K562 (cell line): ENCODE data around the gene NKX6-2. TPM values are rescaled to one million over a fixed set of nuclear protein-coding genes. Genes with fewer than 3 reads are reported as not detected.
"Not testable (repeated sequence)": the region's sequence is repeated elsewhere in the genome, so short reads cannot be mapped to it uniquely, and the experiment has no call there.

Source experiments
- ATAC-seq: fragments of 200-7000 bp; cut with Tn5 transposase; 3 replicates; pipeline ENCODE4 v1.9.1; 2020; ENCODE audit warnings: moderate library complexity
- BruUV-seq: library from RNA; stranded (reverse); fragments of 400-500 nt; replicated peaks from 2 replicates; lab custom pipeline; 2021; lab: Mats Ljungman, UMichigan
- CTCF ChIA-PET: fragments of 300-600 bp; formaldehyde crosslinking; extraction: SDS; loops from one replicate; lab custom pipeline; 2021; ENCODE audit warnings: low intra/inter-chr PET ratio; lab: Yijun Ruan, JAX
- POLR2A ChIA-PET: fragments of 300-600, 350-650 bp; sonication (Branson Sonifier 250); formaldehyde crosslinking; extraction: SDS; loops from one replicate; lab custom pipeline; 2021; ENCODE audit warnings: antibody characterized with exemption, inconsistent platforms; lab: Yijun Ruan, JAX
- DNase-seq, 4 experiments: peaks; one replicate each; pipeline versions ENCODE4 v3.0.0 to v3.0.0-alpha.2; 2011 to 2018; ENCODE audit warnings: low spot score in 3 of 4, mixed read lengths in 3 of 4; ENCODE audit errors: extremely low read depth in 1 of 4
- FAIRE-seq: peaks from 2 replicates; lab custom pipeline; 2011; peaks lifted over from hg19 to GRCh38; lab: Jason Lieb, UNC
- H2AFZ ChIP-seq: 2 replicates; pipeline ENCODE4 v1.6.0; 2011; ENCODE audit warnings: low read depth, low read length, control low read depth, inconsistent platforms
- H3K27ac ChIP-seq: fragments of 200-600 bp; 3 replicates; pipeline ENCODE4 v1.8.0; 2011; ENCODE audit warnings: low read depth, mild to moderate bottlenecking, control low read depth, inconsistent platforms, low read length, moderate library complexity, mixed read lengths; ENCODE audit errors: extremely low read depth
- H3K27me3 ChIP-seq, 2 experiments: fragments of 300-600 bp in 1 of 2; 2 replicates in 1 of 2; 3 replicates in 1 of 2; pipeline versions ENCODE4 v1.6.0 to v1.8.0; 2011; ENCODE audit warnings: inconsistent platforms in 2 of 2, low read length in 2 of 2, mild to moderate bottlenecking in 1 of 2, mixed read lengths in 1 of 2, moderate library complexity in 1 of 2; ENCODE audit not compliant: control insufficient read depth in 2 of 2, insufficient read depth in 2 of 2
- H3K36me3 ChIP-seq: fragments of 300-600 bp; 3 replicates; pipeline ENCODE4 v1.8.0; 2011; ENCODE audit warnings: mild to moderate bottlenecking, low read length, inconsistent platforms; ENCODE audit not compliant: control insufficient read depth, insufficient read depth
- H3K4me1 ChIP-seq, 2 experiments: fragments of 200-600 bp in 1 of 2; replicated peaks in 1 of 2; 2 replicates in 1 of 2; 3 replicates in 1 of 2; pipeline versions ENCODE4 v1.5.1 to v1.8.0; 2011; ENCODE audit warnings: inconsistent platforms in 2 of 2, low read length in 2 of 2, mild to moderate bottlenecking in 1 of 2, mixed read lengths in 1 of 2, moderate library complexity in 1 of 2; ENCODE audit not compliant: control insufficient read depth in 2 of 2, insufficient read depth in 2 of 2
- H3K4me2 ChIP-seq: 2 replicates; pipeline ENCODE4 v1.6.1; 2011; ENCODE audit warnings: low read length, control low read depth, inconsistent platforms, mixed read lengths; ENCODE audit not compliant: insufficient read depth
- H3K4me3 ChIP-seq: fragments of 200-600 bp; sonication (generic), shearing (Covaris generic); 2 replicates; pipeline ENCODE4 v1.5.1; 2016; ENCODE audit warnings: control low read depth, inconsistent platforms
- H3K79me2 ChIP-seq: fragments of 200-600 bp; 3 replicates; pipeline ENCODE4 v1.8.0; 2011; ENCODE audit warnings: low read length, inconsistent platforms; ENCODE audit not compliant: control insufficient read depth, insufficient read depth
- H3K9ac ChIP-seq, 2 experiments: 2 replicates each; pipeline versions ENCODE4 v1.6.0 to v1.6.1; 2011; ENCODE audit warnings: low read depth in 2 of 2, low read length in 2 of 2, control low read depth in 1 of 2, inconsistent platforms in 1 of 2, mild to moderate bottlenecking in 1 of 2, mixed read lengths in 1 of 2; ENCODE audit not compliant: insufficient read depth in 1 of 2
- H3K9me1 ChIP-seq: one replicate; pipeline ENCODE4 v1.6.0; 2011; ENCODE audit warnings: inconsistent platforms, mild to moderate bottlenecking, low read length, moderate library complexity; ENCODE audit not compliant: control insufficient read depth, insufficient read depth
- H3K9me3 ChIP-seq: replicated peaks from 2 replicates; pipeline ENCODE4 v1.5.1; 2011; ENCODE audit warnings: low read depth, low read length, inconsistent platforms; ENCODE audit not compliant: control insufficient read depth, insufficient read depth
- H4K20me1 ChIP-seq: replicated peaks from 2 replicates; pipeline ENCODE4 v1.6.1; 2011; ENCODE audit warnings: low read length, inconsistent platforms, mixed read lengths; ENCODE audit not compliant: control insufficient read depth, insufficient read depth
- ERF ChIP-seq: fragments of 450-650 bp; formaldehyde crosslinking; IDR thresholded peaks from 2 replicates; pipeline ENCODE4 v1.4.0; 2020; ENCODE audit warnings: mild to moderate bottlenecking, mixed read lengths
- HNRNPLL ChIP-seq: fragments of 200-400 bp; formaldehyde crosslinking; IDR thresholded peaks from 2 replicates; pipeline ENCODE4 v1.6.1; 2017; ENCODE audit warnings: low read length, low read depth, mild to moderate bottlenecking; ENCODE audit not compliant: poor library complexity, severe bottlenecking
- KAT2B ChIP-seq: IDR thresholded peaks from one replicate; pipeline ENCODE4 v1.6.1; 2012; ENCODE audit warnings: low read depth, mild to moderate bottlenecking, control low read depth, inconsistent platforms, low read length, moderate library complexity
- YY1 ChIP-seq, 3 experiments: IDR thresholded peaks; 2 replicates each; pipeline ENCODE4 v1.6.1; 2011; ENCODE audit warnings: low read length in 2 of 3, mild to moderate bottlenecking in 2 of 3, moderate library complexity in 2 of 3, borderline replicate concordance in 1 of 3, control low read depth in 1 of 3, low read depth in 1 of 3; ENCODE audit not compliant: insufficient read depth in 3 of 3, insufficient replicate concordance in 2 of 3, control insufficient read depth in 1 of 3, insufficient read length in 1 of 3; ENCODE audit errors: extremely low read depth in 1 of 3
- ZBTB11 ChIP-seq, 3 experiments: fragments of 200-800 bp in 1 of 3; fragments of 250-450 bp in 1 of 3; fragments of 450-650 bp in 1 of 3; sonication (Bioruptor Pico) in 1 of 3; sonication (Bioruptor generic) in 1 of 3; formaldehyde crosslinking in 1 of 3; IDR thresholded peaks; 2 replicates each; pipeline versions ENCODE4 v1.6.1 to v1.8.0; 2016 to 2022; ENCODE audit warnings: mild to moderate bottlenecking in 2 of 3, missing genetic modification characterization in 2 of 3, missing compliant biosample characterization in 1 of 3, moderate library complexity in 1 of 3
- ZNF551 ChIP-seq: fragments of 250-450 bp; sonication (Bioruptor Pico); IDR thresholded peaks from 2 replicates; pipeline ENCODE4 v1.5.0; 2021; ENCODE audit warnings: mild to moderate bottlenecking, moderate library complexity
- WGBS: fragments of 100-300 bp; shearing (Covaris generic); methylation state at CpG from one replicate; pipeline ENCODE4 v1.1.6; 2016; ENCODE audit warnings: low coverage, mixed read lengths; ENCODE audit not compliant: insufficient coverage; ENCODE audit errors: missing lambda C conversion rate; 5-methylcytosine and 5-hydroxymethylcytosine counted together
- in situ Hi-C: fragments of 300-500 bp; cut with MboI; formaldehyde crosslinking; loops from 4 replicates; pipeline ENCODE4 v1.15.0; 2018; ENCODE audit warnings: inconsistent platforms, mixed read lengths
- intact Hi-C: fragments of 100-400 bp; cut with micrococcal nuclease; formaldehyde crosslinking; loops from 2 replicates; pipeline ENCODE4 v1.14.2; 2022
- polyA plus RNA-seq, 8 experiments: library from polyadenylated mRNA; depleted of rRNA in 4 of 8; stranded (reverse) in 5 of 8; unstranded in 3 of 8; fragments of >200 nt; fragmentation: Nextera tagmentation in 2 of 8; fragmentation: Illumina TruSeq in 1 of 8; extraction: Ambion mirVana in 2 of 8; extraction: Trizol in 1 of 8; gene quantifications; 2 replicates each; pipeline versions ENCODE4 v1.2.1 to v1.2.3, GENCODE V29; 2011 to 2014; ENCODE audit warnings: inconsistent platforms in 1 of 8, missing spikeins in 1 of 8
- total RNA-seq, 7 experiments: library from RNA; depleted of rRNA in 6 of 7; stranded (reverse); fragments of >200 nt in 6 of 7; fragmentation: Illumina TruSeq in 2 of 7; extraction: Trizol in 2 of 7; gene quantifications; 2 replicates each; pipeline versions ENCODE4 v1.2.1 to v1.2.3, GENCODE V29; 2011 to 2021; ENCODE audit warnings: low replicate concordance in 1 of 7
- TF ChIP-seq, protein P1 (sequence below): sonication (generic); IDR thresholded peaks from 2 replicates; pipeline ENCODE4 v1.6.1; 2016
- TF ChIP-seq, protein P2 (sequence below), 2 experiments: fragments of 450-650 bp in 1 of 2; sonication (generic) in 1 of 2; formaldehyde crosslinking; conservative IDR thresholded peaks; 2 replicates each; pipeline versions ENCODE4 v1.4.0 to v1.8.1; 2020 to 2022; ENCODE audit warnings: mild to moderate bottlenecking in 1 of 2, missing genetic modification reagents in 1 of 2

The NKX6-2 gene
- total and polyA plus RNA-seq, 9 of the 15 experiments (the other 6 are each of a cell fraction or from before 2014, with no cell fraction given) = 1.0 to 1.6 TPM; not detected in 7

- H4K20me1 ChIP-seq, H3K4me3 ChIP-seq, H3K4me2 ChIP-seq, FAIRE-seq, H3K27ac ChIP-seq, POLR2A ChIA-PET, BruUV-seq, H3K9ac ChIP-seq, ATAC-seq, DNase-seq, H3K9me1 ChIP-seq, H2AFZ ChIP-seq, CTCF ChIA-PET, H3K36me3 ChIP-seq, H3K9me3 ChIP-seq, in situ Hi-C loops, H3K79me2 ChIP-seq: not testable (repeated sequence)
- peaks cover 0 to 14% of the 10 kb centered on the region in 2 experiments; a peak in 1 of 5 replicates for H3K4me1 ChIP-seq
- peaks cover 2 to 31% of the 10 kb centered on the region in 2 experiments; a peak in 3 of 5 replicates for H3K27me3 ChIP-seq
- 22% methylated on average over 17 of the region's 32 CpGs for WGBS
- intact Hi-C loops = loop anchor here (10.0 kb wide), 1 partner anchor 143 kb away; no protein-coding TSS in a partner anchor
These were observed 12.0 kb upstream of the NKX6-2 start for GRCh38 chr10:132797986-132798385.

DNA sequence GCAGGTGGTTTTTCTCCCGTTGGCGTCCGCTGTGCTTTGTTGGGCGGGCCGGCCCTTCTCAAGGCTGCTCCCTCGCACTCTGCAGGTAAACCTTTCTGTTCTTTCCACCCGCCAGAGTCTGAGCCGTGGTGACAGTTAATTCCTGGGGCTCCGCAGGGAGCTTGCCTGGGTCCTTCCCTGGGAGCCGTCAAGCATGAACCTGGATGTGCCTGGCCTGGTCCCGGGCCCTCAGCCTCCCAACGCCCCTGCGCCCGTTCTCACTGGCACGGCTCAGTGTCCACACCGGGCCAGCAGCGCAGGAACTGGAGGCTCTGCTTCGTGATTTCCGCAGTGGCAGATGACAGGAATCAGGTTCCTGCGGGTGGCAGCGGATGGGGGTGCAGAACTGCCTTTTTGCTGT is 10.9 kb upstream of the NKX6-2 start:
- no peak for DNase-seq
- peaks cover 2 to 31% of the 10 kb centered on the region in 2 experiments; a peak in 3 of 5 replicates for H3K27me3 ChIP-seq
- no peaks in the 10 kb centered on the region for H4K20me1 ChIP-seq
- no peak for ATAC-seq
- 6% methylated on average over 18 of the region's 21 CpGs for WGBS
- peaks cover 0 to 14% of the 10 kb centered on the region in 2 experiments; a peak in 1 of 5 replicates for H3K4me1 ChIP-seq
- H3K9me3 ChIP-seq = no peaks in the 10 kb centered on the region
- BruUV-seq = no TSS peak
- H3K4me3 ChIP-seq = no peak overlapping the region
- no peak overlapping the region for H3K9ac ChIP-seq
- H3K79me2 ChIP-seq = no peaks in the 10 kb centered on the region
- intact Hi-C loops (loop anchor here (10.0 kb wide), 1 partner anchor 142 kb away; no protein-coding TSS in a partner anchor), in situ Hi-C loops (no loop called here)
- H2AFZ ChIP-seq = no peak overlapping the region
- POLR2A ChIA-PET = no interaction called here
- H3K9me1 ChIP-seq = no peaks in the 10 kb centered on the region
- no peaks in the 10 kb centered on the region for H3K36me3 ChIP-seq
- no peak for FAIRE-seq
- H3K27ac ChIP-seq = no peak overlapping the region
- no peak overlapping the region for H3K4me2 ChIP-seq
- CTCF ChIA-PET = no interaction called here
- TF ChIP-seq ZBTB11 (CRISPR knock-in tag; IDR thresholded peaks at IDR 0.05) (no peak), ZNF551 (no peak), KAT2B (no peak), ERF (CRISPR knock-in tag) (no peak), HNRNPLL (no peak), YY1 (IDR thresholded peaks at IDR 0.05; ENCODE audit: borderline replicate concordance in 1 of 3, control insufficient read depth in 1 of 3, extremely low read depth in 1 of 3, insufficient read depth in 3 of 3, insufficient read length in 1 of 3, insufficient replicate concordance in 2 of 3, low read depth in 1 of 3, low read length in 2 of 3) (no peak)
- TF ChIP-seq, protein P1, sequence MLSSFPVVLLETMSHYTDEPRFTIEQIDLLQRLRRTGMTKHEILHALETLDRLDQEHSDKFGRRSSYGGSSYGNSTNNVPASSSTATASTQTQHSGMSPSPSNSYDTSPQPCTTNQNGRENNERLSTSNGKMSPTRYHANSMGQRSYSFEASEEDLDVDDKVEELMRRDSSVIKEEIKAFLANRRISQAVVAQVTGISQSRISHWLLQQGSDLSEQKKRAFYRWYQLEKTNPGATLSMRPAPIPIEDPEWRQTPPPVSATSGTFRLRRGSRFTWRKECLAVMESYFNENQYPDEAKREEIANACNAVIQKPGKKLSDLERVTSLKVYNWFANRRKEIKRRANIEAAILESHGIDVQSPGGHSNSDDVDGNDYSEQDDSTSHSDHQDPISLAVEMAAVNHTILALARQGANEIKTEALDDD = no peak
- TF ChIP-seq, protein P2, sequence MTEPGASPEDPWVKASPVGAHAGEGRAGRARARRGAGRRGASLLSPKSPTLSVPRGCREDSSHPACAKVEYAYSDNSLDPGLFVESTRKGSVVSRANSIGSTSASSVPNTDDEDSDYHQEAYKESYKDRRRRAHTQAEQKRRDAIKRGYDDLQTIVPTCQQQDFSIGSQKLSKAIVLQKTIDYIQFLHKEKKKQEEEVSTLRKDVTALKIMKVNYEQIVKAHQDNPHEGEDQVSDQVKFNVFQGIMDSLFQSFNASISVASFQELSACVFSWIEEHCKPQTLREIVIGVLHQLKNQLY (CRISPR knock-in tag; conservative IDR thresholded peaks at IDR 0.05) = no peak
